ENCODE results near the gene GALNT4. TPM values are rescaled to one million over a fixed set of nuclear protein-coding genes. Genes with fewer than 3 reads are reported as not detected.

GALNT4 gene
- total and polyA plus RNA-seq, 4 donors = 3.0 to 16.0 (median 7.0) TPM

GRCh38 chr12:89523393-89523792, 1.2 kb downstream of the GALNT4 start:
- no peaks in the 10 kb centered on the region for H3K27me3 ChIP-seq (ENCODE audit: control insufficient read depth in 3 of 3, insufficient read depth in 3 of 3, low read length in 2 of 3)
- H3K9ac ChIP-seq (ENCODE audit: insufficient read depth in 1 of 2, low read length in 2 of 2) = peak overlapping the region in 1 of 2 donors; percentile 77
- peaks cover 0 to 31% (median 18%) of the 10 kb centered on the region in 5 donors for H3K4me1 ChIP-seq (ENCODE audit: control insufficient read depth in 5 of 5, insufficient read depth in 5 of 5, low read length in 5 of 5)
- ATAC-seq (ENCODE audit: insufficient read depth, low FRiP score) = no peak
- no peaks in the 10 kb centered on the region for H3K9me3 ChIP-seq (ENCODE audit: control insufficient read depth in 4 of 4, insufficient read depth in 3 of 4, low read length in 3 of 4)
- no peak overlapping the region for H3K27ac ChIP-seq (ENCODE audit: low read depth in 1 of 2, low read length in 1 of 2)
- WGBS, 2 donors = 85 to 90% methylated on average over 8 of the region's 8 CpGs
- no peak for TF ChIP-seq CTCF (IDR thresholded peaks at IDR 0.05; ENCODE audit: control extremely low read depth, extremely low read depth)
- peaks cover 0 to 6% (median 2%) of the 10 kb centered on the region in 4 donors for H3K36me3 ChIP-seq (ENCODE audit: control insufficient read depth in 4 of 4, insufficient read depth in 4 of 4, low read length in 4 of 4)
- H3K4me3 ChIP-seq = no peak overlapping the region
- no peak for DNase-seq

- DNase-seq (peak in 1 of 3 donors; percentile 23), ATAC-seq (ENCODE audit: insufficient read depth, low FRiP score) (no peak)
- peaks cover 0 to 6% (median 2%) of the 10 kb centered on the region in 4 donors for H3K36me3 ChIP-seq (ENCODE audit: control insufficient read depth in 4 of 4, insufficient read depth in 4 of 4, low read length in 4 of 4)
- peaks cover 0 to 30% (median 18%) of the 10 kb centered on the region in 5 donors for H3K4me1 ChIP-seq (ENCODE audit: control insufficient read depth in 5 of 5, insufficient read depth in 5 of 5, low read length in 5 of 5)
- 61 to 68% methylated on average over 7 of the region's 7 CpGs for WGBS, 2 donors
- H3K9ac ChIP-seq (ENCODE audit: insufficient read depth in 1 of 2, low read length in 2 of 2) = no peak overlapping the region
- H3K27ac ChIP-seq (ENCODE audit: low read depth in 1 of 2, low read length in 1 of 2) = no peak overlapping the region
- H3K4me3 ChIP-seq = no peak overlapping the region
- TF ChIP-seq CTCF (IDR thresholded peaks at IDR 0.05; ENCODE audit: control extremely low read depth, extremely low read depth) = no peak
- no peaks in the 10 kb centered on the region for H3K27me3 ChIP-seq (ENCODE audit: control insufficient read depth in 3 of 3, insufficient read depth in 3 of 3, low read length in 2 of 3)
- no peaks in the 10 kb centered on the region for H3K9me3 ChIP-seq (ENCODE audit: control insufficient read depth in 4 of 4, insufficient read depth in 3 of 4, low read length in 3 of 4)
These were observed 3.0 kb downstream of the GALNT4 start for GRCh38 chr12:89521364-89522223.

GRCh38 chr12:89517720-89518119, 6.9 kb downstream of the GALNT4 start:
- Histone ChIP-seq H3K4me1 (ENCODE audit: control insufficient read depth in 5 of 5, insufficient read depth in 5 of 5, low read length in 5 of 5) (peaks cover 0 to 16% (median 3%) of the 10 kb centered on the region in 5 donors), H3K9ac (ENCODE audit: insufficient read depth in 1 of 2, low read length in 2 of 2) (no peak overlapping the region), H3K27me3 (ENCODE audit: control insufficient read depth in 3 of 3, insufficient read depth in 3 of 3, low read length in 2 of 3) (no peaks in the 10 kb centered on the region), H3K27ac (ENCODE audit: low read depth in 1 of 2, low read length in 1 of 2) (no peak overlapping the region), H3K36me3 (ENCODE audit: control insufficient read depth in 4 of 4, insufficient read depth in 4 of 4, low read length in 4 of 4) (no peaks in the 10 kb centered on the region), H3K4me3 (no peak overlapping the region), H3K9me3 (ENCODE audit: control insufficient read depth in 4 of 4, insufficient read depth in 3 of 4, low read length in 3 of 4) (no peaks in the 10 kb centered on the region)
- WGBS, 2 donors = 64 to 78% methylated on average over 3 of the region's 3 CpGs
- DNase-seq (no peak), ATAC-seq (ENCODE audit: insufficient read depth, low FRiP score) (no peak)
- no peak for TF ChIP-seq CTCF (IDR thresholded peaks at IDR 0.05; ENCODE audit: control extremely low read depth, extremely low read depth)

All from lung (tissue), 12 donors.